Uterus (tissue), 2 donors: ENCODE measurements around the gene MYNN.
A peak's percentile ranks its signal among the peaks of the same experiment; 100 is the strongest.

ENCODE experiments used
- CTCF ChIP-seq, 4 experiments: fragments of 200-600 bp in 2 of 4; fragments of 450-650 bp in 2 of 4; sonication (generic) in 2 of 4; IDR thresholded peaks; one replicate each; pipeline ENCODE4 v1.5.1; 2016 to 2019; ENCODE audit warnings: antibody characterized with exemption in 4 of 4, mild to moderate bottlenecking in 2 of 4, moderate library complexity in 1 of 4
- POLR2A ChIP-seq, 2 donors: fragments of 450-650 bp; IDR thresholded peaks; one replicate each; pipeline ENCODE4 v1.6.1; 2016; ENCODE audit warnings: antibody characterized with exemption in 2 of 2, mild to moderate bottlenecking in 1 of 2, moderate library complexity in 1 of 2

GRCh38 chr3:169744366-169745054 lies 28.7 kb upstream of the MYNN start:
- TF ChIP-seq CTCF (IDR thresholded peaks at IDR 0.05) (peak in 2 of 4 experiments; percentile 28 to 29), POLR2A (IDR thresholded peaks at IDR 0.05) (no peak)
